ENCODE results near the gene PPP6R2. TPM values are rescaled to one million over a fixed set of nuclear protein-coding genes. Genes with fewer than 3 reads are reported as not detected.

Gene PPP6R2
- total and polyA plus RNA-seq, 8 donors: 21.1 to 70.4 (median 25.1) TPM

DNA sequence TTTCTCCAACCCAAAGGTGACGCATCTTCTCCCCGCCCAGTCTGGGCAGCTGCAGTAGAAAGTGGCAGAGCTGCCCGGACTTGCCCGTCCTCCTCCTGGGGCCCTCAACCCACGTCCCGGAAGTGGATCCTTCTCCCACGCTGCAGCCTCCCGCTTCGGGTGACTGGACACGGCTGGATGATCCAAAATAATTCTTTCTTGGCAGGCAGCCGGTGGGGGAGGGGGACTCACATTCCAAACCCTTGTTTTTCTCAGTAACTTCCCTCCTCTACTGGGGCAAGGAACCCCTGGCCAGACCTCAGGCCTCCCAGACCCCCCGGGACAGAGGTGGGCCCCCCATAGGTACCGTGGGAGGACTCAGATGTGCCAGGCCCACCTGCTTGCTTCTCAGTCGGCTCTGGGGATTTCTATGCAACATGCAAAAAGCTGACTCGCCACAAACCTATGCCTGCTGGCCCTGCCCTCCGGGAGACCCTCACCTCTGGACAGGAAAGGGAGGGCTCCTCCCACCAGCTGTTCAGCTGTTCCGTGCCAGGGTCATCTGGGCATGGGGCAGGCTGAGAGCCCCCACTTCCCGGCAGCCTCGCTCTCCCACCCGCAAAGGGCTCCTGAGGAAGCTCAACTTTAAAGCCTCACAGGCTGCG, 37.1 kb upstream of the PPP6R2 start:
- ATAC-seq (peak; percentile 54 to 75 (median 71)), DNase-seq (peak; percentile 75 to 94 (median 88)), FAIRE-seq (no peak)
- 4% methylated on average over 21 of the region's 21 CpGs for WGBS, 2 donors
- Histone ChIP-seq H3K4me3 (peak overlapping the region; percentile 84 to 93 (median 88)), H3K36me3 (no peaks in the 10 kb centered on the region), H3K27me3 (no peaks in the 10 kb centered on the region), H3K27ac (peak overlapping the region; percentile 78 to 88 (median 82)), H3K4me1 (peaks cover 9 to 41% (median 10%) of the 10 kb centered on the region in 3 donors), H3K9me3 (no peaks in the 10 kb centered on the region)
- TF ChIP-seq CTCF (IDR thresholded peaks at IDR 0.05): no peak
- intact Hi-C loops (cut with DNase I): no loop called here

DNA sequence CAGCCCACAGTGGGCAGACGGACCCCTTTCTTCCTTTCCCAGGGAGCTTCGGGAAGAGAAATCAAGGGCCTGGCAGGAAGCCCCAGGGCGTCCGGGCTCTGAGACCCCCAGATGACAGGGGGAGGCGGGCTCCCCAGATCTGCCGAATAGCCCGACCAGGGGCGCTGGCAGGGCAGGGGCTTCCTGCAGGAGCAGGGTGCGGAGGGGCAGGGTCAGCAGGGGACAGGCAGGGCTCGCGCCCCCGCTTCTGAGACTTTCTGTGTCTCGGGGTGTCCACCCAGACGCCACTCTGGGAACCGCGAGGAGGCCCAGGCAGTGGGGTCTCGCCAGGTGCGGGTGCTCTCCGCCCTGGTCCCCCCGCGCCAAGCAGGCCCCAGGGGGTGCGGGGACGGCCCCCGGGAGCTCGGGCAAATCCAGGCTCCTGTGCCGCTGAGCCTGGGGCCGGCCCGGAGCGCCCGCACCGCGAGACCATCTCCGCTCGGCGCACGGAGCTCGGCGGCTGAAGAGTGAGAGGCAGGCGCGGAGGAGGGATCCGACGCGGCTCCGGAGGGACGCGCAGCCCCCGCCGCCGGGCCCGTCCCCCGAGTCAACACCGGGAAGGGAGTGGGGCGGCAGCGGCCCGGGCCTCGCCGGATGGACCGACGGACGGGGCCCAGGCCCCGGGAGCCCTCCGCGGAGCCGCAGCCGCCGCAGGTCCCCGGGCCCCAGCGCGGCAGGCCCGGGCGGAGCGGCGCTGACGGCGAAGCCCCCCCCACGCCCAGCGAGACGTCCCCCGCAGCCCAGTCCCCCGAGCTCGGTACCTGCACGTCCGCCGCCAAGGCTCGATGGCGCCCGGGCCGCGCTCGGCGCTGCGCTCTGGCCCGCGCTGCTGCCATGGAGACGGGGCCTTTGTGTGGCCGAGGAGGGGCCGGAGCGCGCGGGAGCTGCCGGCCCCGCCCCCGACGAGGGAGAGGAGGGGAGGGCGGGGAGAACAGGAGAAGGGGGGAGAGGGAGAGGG, 36.1 kb upstream of the PPP6R2 start, which contains the start of gene PLXNB2:
TSS of gene PLXNB2 (minus strand) at position 894 of the 997 bp plus-strand sequence. CDS start 17,062 bp downstream, outside the sequence.
- peak; percentile 55 to 76 (median 64) for ATAC-seq
- no peak for FAIRE-seq

DNA sequence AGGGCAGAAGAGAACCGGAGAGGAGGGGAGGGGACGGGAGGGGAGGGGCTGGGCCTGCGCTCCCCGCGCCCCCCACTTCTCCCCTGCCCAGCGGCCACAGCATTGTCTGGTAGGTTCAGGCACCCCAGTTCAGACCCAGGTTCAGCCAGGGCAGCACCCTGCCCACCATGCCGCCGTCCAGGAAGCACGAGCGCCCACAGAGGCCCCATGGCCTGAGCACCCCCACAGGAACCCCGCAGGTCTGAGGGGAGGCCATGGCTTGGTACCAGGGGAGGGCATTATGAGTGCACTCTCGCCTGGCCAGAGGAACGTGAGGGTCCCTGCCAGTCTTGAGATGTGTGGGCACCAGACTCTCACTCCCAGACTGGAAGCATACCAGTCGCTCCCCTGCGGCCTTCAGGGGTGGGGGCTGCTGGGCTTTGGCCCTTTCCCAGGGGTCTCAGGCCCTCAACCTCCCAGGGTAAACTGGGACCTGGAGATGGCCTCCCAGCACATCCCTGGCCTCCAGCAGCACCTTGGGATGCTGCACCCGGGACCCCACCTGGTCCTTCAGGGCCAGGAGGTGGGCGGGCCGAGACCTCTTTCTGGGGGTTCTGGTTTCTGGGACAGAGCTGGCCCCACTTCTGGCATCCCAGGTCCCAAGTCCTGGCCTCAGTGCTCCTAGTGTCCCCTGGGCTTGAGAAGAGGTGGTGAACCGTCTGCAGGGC, 35.1 kb upstream of the PPP6R2 start:
- FAIRE-seq: no peak

More for the DNA sequence above, 36.1 kb upstream of the PPP6R2 start, which contains the start of gene PLXNB2:
- peak; percentile 80 to 94 (median 88) for DNase-seq
- Histone ChIP-seq H3K9me3 (no peaks in the 10 kb centered on the region), H3K27ac (peak within 1 kb of the TSS; percentile 78 to 88 (median 82)), H3K4me1 (peaks cover 9 to 35% (median 10%) of the 10 kb centered on the region in 3 donors), H3K36me3 (no peaks in the 10 kb centered on the region), H3K27me3 (no peaks in the 10 kb centered on the region), H3K4me3 (peak within 1 kb of the TSS; percentile 84 to 93 (median 88))
- WGBS, 2 donors: 0 to 1% methylated on average over 64 to 103 of the region's 105 CpGs
- intact Hi-C loops (cut with DNase I): no loop called here
- no peak for TF ChIP-seq CTCF (IDR thresholded peaks at IDR 0.05)

DNA sequence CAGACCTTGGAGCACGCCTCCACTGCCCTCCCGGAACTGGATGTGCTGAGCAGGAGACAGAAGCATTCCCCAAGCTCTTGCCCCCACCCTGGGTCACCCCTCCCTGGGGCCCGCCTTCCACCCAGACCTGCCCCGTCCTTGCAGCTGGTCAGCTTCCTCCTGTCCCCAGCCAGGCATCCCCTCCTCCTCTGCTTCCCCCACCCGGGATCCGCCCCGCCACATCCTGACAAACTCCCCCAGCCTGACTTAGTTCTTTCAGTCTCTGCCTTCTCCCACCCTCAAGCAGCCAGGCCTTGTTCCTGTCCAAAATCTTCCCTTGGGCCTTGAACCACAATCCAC, 34.6 kb upstream of the PPP6R2 start:
- no peak for TF ChIP-seq CTCF (IDR thresholded peaks at IDR 0.05)
- intact Hi-C loops (cut with DNase I): no loop called here
- Histone ChIP-seq H3K27ac (peak overlapping the region; percentile 26 to 64 (median 33)), H3K9me3 (no peaks in the 10 kb centered on the region), H3K27me3 (no peaks in the 10 kb centered on the region), H3K4me1 (peaks cover 9 to 20% (median 10%) of the 10 kb centered on the region in 3 donors), H3K4me3 (no peak overlapping the region), H3K36me3 (no peaks in the 10 kb centered on the region)
- WGBS, 2 donors: 56 to 64% methylated on average over 4 to 7 of the region's 7 CpGs
- ATAC-seq: peak in 2 of 4 donors; percentile 2 to 38
- peak in 3 of 6 donors; percentile 64 to 85 (median 74) for DNase-seq
- FAIRE-seq: no peak

More for the DNA sequence above, 35.1 kb upstream of the PPP6R2 start:
- Histone ChIP-seq H3K27me3 (no peaks in the 10 kb centered on the region), H3K9me3 (no peaks in the 10 kb centered on the region), H3K4me3 (no peak overlapping the region), H3K4me1 (peaks cover 9 to 25% (median 10%) of the 10 kb centered on the region in 3 donors), H3K36me3 (no peaks in the 10 kb centered on the region), H3K27ac (peak overlapping the region; percentile 26 to 64 (median 36))
- 52 to 64% methylated on average over 11 to 19 of the region's 19 CpGs for WGBS, 2 donors
- DNase-seq (peak in 5 of 6 donors; percentile 40 to 87 (median 56)), ATAC-seq (peak in 1 of 4 donors; percentile 0)
- TF ChIP-seq CTCF (IDR thresholded peaks at IDR 0.05): no peak
- intact Hi-C loops (cut with DNase I): no loop called here

Data from pancreas (tissue), 10 donors.